H9 (cell line): ENCODE measurements around the gene DAPK1. TPM values are rescaled to one million over a fixed set of nuclear protein-coding genes. Genes with fewer than 3 reads are reported as not detected.

Source experiments
- DNase-seq: peaks from one replicate; pipeline ENCODE4 v3.0.0-alpha.2; 2017
- H2AFZ ChIP-seq: one replicate; pipeline ENCODE4 v1.6.1; 2013; ENCODE audit warnings: mild to moderate bottlenecking, low read length, control low read depth, moderate library complexity
- H2AK5ac ChIP-seq: 2 replicates; pipeline ENCODE4 v1.6.1; 2013; ENCODE audit warnings: low read length, control low read depth, mixed read lengths; ENCODE audit not compliant: insufficient read length
- H2BK120ac ChIP-seq: one replicate; pipeline ENCODE4 v1.6.1; 2013; ENCODE audit warnings: low read depth, mild to moderate bottlenecking, low read length, control low read depth, inconsistent platforms; ENCODE audit not compliant: poor library complexity, severe bottlenecking
- H2BK12ac ChIP-seq: 2 replicates; pipeline ENCODE4 v1.6.1; 2013; ENCODE audit warnings: low read length, control low read depth, mixed read lengths, low read depth; ENCODE audit not compliant: insufficient read length
- H2BK15ac ChIP-seq: 2 replicates; pipeline ENCODE4 v1.6.1; 2013; ENCODE audit warnings: low read depth, low read length, control low read depth
- H2BK20ac ChIP-seq: one replicate; pipeline ENCODE4 v1.6.1; 2013; ENCODE audit warnings: low read depth, mild to moderate bottlenecking, low read length, control low read depth, inconsistent platforms; ENCODE audit not compliant: poor library complexity, severe bottlenecking
- H2BK5ac ChIP-seq: 2 replicates; pipeline ENCODE4 v1.6.1; 2013; ENCODE audit warnings: low read length, control low read depth, mixed read lengths; ENCODE audit not compliant: insufficient read length
- H3K14ac ChIP-seq: 2 replicates; pipeline ENCODE4 v1.6.1; 2013; ENCODE audit warnings: low read length, control low read depth; ENCODE audit not compliant: insufficient read depth
- H3K18ac ChIP-seq: 2 replicates; pipeline ENCODE4 v1.6.1; 2013; ENCODE audit warnings: low read depth, mild to moderate bottlenecking, mixed read lengths, low read length, control low read depth; ENCODE audit not compliant: insufficient read length
- H3K23ac ChIP-seq: 2 replicates; pipeline ENCODE4 v1.6.1; 2013; ENCODE audit warnings: low read length, control low read depth, mixed read lengths, low read depth; ENCODE audit not compliant: insufficient read length
- H3K23me2 ChIP-seq: 2 replicates; pipeline ENCODE4 v1.6.1; 2013; ENCODE audit warnings: low read depth, mild to moderate bottlenecking, mixed read lengths, low read length, control low read depth; ENCODE audit not compliant: insufficient read length, poor library complexity, severe bottlenecking
- H3K27ac ChIP-seq: 2 replicates; pipeline ENCODE4 v1.5.1; 2013; ENCODE audit warnings: low read length, control low read depth, mixed read lengths, low read depth; ENCODE audit not compliant: insufficient read length
- H3K27me3 ChIP-seq: 2 replicates; pipeline ENCODE4 v1.6.1; 2013; ENCODE audit warnings: low read length, control low read depth, inconsistent platforms; ENCODE audit not compliant: insufficient read depth
- H3K4ac ChIP-seq: 2 replicates; pipeline ENCODE4 v1.6.1; 2013; ENCODE audit warnings: low read depth, mild to moderate bottlenecking, control low read depth, inconsistent platforms, low read length, moderate library complexity
- H3K4me1 ChIP-seq: 2 replicates; pipeline ENCODE4 v1.6.1; 2013; ENCODE audit warnings: low read length, control low read depth, inconsistent platforms; ENCODE audit not compliant: insufficient read depth
- H3K4me2 ChIP-seq: 2 replicates; pipeline ENCODE4 v1.6.1; 2013; ENCODE audit warnings: low read length, control low read depth, mixed read lengths; ENCODE audit not compliant: insufficient read length, insufficient read depth
- H3K56ac ChIP-seq: 2 replicates; pipeline ENCODE4 v1.6.1; 2013; ENCODE audit warnings: low read depth, mild to moderate bottlenecking, mixed read lengths, low read length, control low read depth; ENCODE audit not compliant: insufficient read length
- H3K79me1 ChIP-seq: 2 replicates; pipeline ENCODE4 v1.6.1; 2013; ENCODE audit warnings: low read depth, mild to moderate bottlenecking, moderate library complexity, low read length, control low read depth, inconsistent platforms; ENCODE audit not compliant: insufficient read depth, poor library complexity, severe bottlenecking
- H3K79me2 ChIP-seq: 2 replicates; pipeline ENCODE4 v1.6.1; 2013; ENCODE audit warnings: low read length, control low read depth, inconsistent platforms; ENCODE audit not compliant: insufficient read depth
- H3K9ac ChIP-seq: 2 replicates; pipeline ENCODE4 v1.6.1; 2013; ENCODE audit warnings: low read length, control low read depth, mixed read lengths; ENCODE audit not compliant: insufficient read length; ENCODE audit errors: extremely low read depth
- H3K9me3 ChIP-seq: one replicate; pipeline ENCODE4 v1.6.1; 2013; ENCODE audit warnings: low read depth, low read length, inconsistent platforms; ENCODE audit not compliant: control insufficient read depth
- H3T11ph ChIP-seq: one replicate; pipeline ENCODE4 v1.6.1; 2013; ENCODE audit warnings: mild to moderate bottlenecking, low read length, control low read depth, inconsistent platforms
- H4K20me1 ChIP-seq: one replicate; pipeline ENCODE4 v1.6.1; 2013; ENCODE audit not compliant: control insufficient read depth, insufficient read length, insufficient read depth
- H4K5ac ChIP-seq: 2 replicates; pipeline ENCODE4 v1.6.1; 2013; ENCODE audit warnings: low read depth, mild to moderate bottlenecking, mixed read lengths, low read length, control low read depth; ENCODE audit not compliant: insufficient read length
- H4K8ac ChIP-seq: replicated peaks from 2 replicates; pipeline ENCODE4 v1.6.1; 2013; ENCODE audit warnings: low read length, control low read depth, mixed read lengths, low read depth; ENCODE audit not compliant: insufficient read length
- H4K91ac ChIP-seq: 2 replicates; pipeline ENCODE4 v1.6.1; 2013; ENCODE audit warnings: low read depth, mild to moderate bottlenecking, moderate library complexity, mixed read lengths, low read length, control low read depth; ENCODE audit not compliant: insufficient read length
- H3K27ac Mint-ChIP-seq, 3 experiments: 2 replicates in 2 of 3; 3 replicates in 1 of 3; pipeline ENCODE4 v1.8.0; 2020 to 2021; ENCODE audit warnings: mixed read lengths in 3 of 3, mild to moderate bottlenecking in 1 of 3, moderate library complexity in 1 of 3
- H3K27me3 Mint-ChIP-seq: 2 replicates; pipeline ENCODE4 v1.8.0; 2021; ENCODE audit warnings: low read depth, mild to moderate bottlenecking, moderate library complexity, mixed read lengths
- H3K36me3 Mint-ChIP-seq, 3 experiments: 2 replicates in 2 of 3; 3 replicates in 1 of 3; pipeline ENCODE4 v1.8.0; 2020 to 2021; ENCODE audit warnings: low read depth in 3 of 3, mixed read lengths in 3 of 3; ENCODE audit not compliant: insufficient read depth in 1 of 3
- H3K4me1 Mint-ChIP-seq, 2 experiments: 2 replicates each; pipeline ENCODE4 v1.8.0; 2020; ENCODE audit warnings: mixed read lengths in 2 of 2
- H3K4me3 Mint-ChIP-seq, 2 experiments: 2 replicates in 1 of 2; 3 replicates in 1 of 2; pipeline ENCODE4 v1.8.0; 2020 to 2021; ENCODE audit warnings: mild to moderate bottlenecking in 2 of 2, mixed read lengths in 2 of 2, moderate library complexity in 1 of 2
- H3K9me3 Mint-ChIP-seq, 2 experiments: 2 replicates in 1 of 2; 3 replicates in 1 of 2; pipeline ENCODE4 v1.8.0; 2020; ENCODE audit warnings: mild to moderate bottlenecking in 2 of 2, mixed read lengths in 2 of 2, moderate library complexity in 1 of 2
- WGBS: extraction: QIAGEN DNeasy Blood & Tissue Kit; methylation state at CpG from one replicate; pipeline ENCODE4 v1.1.7; 2013; ENCODE audit warnings: missing lambda C conversion rate, low lambda C conversion rate, mixed read lengths; ENCODE audit not compliant: insufficient read length; ENCODE audit errors: extremely low coverage; 5-methylcytosine and 5-hydroxymethylcytosine counted together
- total RNA-seq: library from RNA; stranded (reverse); gene quantifications from 2 replicates; pipeline ENCODE4 v1.2.1, GENCODE V29; 2021
- TF ChIP-seq, protein P1 (sequence below): fragments of 200-600 bp; sonication (generic); conservative IDR thresholded peaks from 3 replicates; pipeline ENCODE4 v1.8.0; 2021; ENCODE audit warnings: antibody characterized with exemption, mild to moderate bottlenecking

The DAPK1 gene
- total RNA-seq, 1 experiment from 2014 or later = 79.4 TPM

DNA sequence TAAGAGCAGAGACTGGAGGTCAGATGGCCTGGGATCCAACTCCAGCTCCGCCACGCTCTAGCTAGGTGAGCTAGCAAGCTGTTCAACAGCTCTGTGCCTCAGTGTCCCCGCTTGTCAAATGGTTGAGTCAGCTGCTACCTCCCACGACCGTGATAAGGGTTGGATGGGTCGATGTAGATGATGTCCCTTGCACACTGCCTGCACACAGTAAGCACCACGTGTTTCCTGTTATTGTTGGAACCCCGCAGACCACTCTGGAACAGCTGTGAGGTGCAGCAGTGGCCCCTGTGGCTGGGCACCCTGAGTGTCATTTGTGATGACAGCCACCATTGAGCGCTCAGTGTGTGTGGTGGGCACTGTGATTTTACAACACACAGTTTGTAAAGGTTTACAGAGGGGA, 174.3 kb downstream of the DAPK1 start:
- no peak overlapping the region for H2AK5ac ChIP-seq
- TF ChIP-seq, protein P1, sequence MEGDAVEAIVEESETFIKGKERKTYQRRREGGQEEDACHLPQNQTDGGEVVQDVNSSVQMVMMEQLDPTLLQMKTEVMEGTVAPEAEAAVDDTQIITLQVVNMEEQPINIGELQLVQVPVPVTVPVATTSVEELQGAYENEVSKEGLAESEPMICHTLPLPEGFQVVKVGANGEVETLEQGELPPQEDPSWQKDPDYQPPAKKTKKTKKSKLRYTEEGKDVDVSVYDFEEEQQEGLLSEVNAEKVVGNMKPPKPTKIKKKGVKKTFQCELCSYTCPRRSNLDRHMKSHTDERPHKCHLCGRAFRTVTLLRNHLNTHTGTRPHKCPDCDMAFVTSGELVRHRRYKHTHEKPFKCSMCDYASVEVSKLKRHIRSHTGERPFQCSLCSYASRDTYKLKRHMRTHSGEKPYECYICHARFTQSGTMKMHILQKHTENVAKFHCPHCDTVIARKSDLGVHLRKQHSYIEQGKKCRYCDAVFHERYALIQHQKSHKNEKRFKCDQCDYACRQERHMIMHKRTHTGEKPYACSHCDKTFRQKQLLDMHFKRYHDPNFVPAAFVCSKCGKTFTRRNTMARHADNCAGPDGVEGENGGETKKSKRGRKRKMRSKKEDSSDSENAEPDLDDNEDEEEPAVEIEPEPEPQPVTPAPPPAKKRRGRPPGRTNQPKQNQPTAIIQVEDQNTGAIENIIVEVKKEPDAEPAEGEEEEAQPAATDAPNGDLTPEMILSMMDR = no peak
- no peak overlapping the region for H3K4ac ChIP-seq
- H2BK5ac ChIP-seq = no peak overlapping the region
- H3K23me2 ChIP-seq = no peaks in the 10 kb centered on the region
- H3K27me3 Mint-ChIP-seq = no peaks in the 10 kb centered on the region; the same call in 1 of the 2 replicates
- no peak overlapping the region for H4K8ac ChIP-seq
- no peaks in the 10 kb centered on the region for H3K9me3 ChIP-seq
- H4K5ac ChIP-seq = no peak overlapping the region
- no peak overlapping the region for H4K91ac ChIP-seq
- no peaks in the 10 kb centered on the region for H3K27me3 ChIP-seq
- DNase-seq = no peak
- no peak overlapping the region for H2BK20ac ChIP-seq
- no peak overlapping the region for H2BK15ac ChIP-seq
- no peaks in the 10 kb centered on the region for H3K79me1 ChIP-seq
- peaks cover 3% of the 10 kb centered on the region for H4K20me1 ChIP-seq
- H3K4me1 Mint-ChIP-seq = 0 out of 4 replicates have a peak, but pooled peaks cover 0 to 2% of the 10 kb centered on the region in 2 experiments
- H3K27ac ChIP-seq = no peak overlapping the region
- no peak overlapping the region for H3K56ac ChIP-seq
- no peak overlapping the region for H3K23ac ChIP-seq
- H3K4me2 ChIP-seq = no peak overlapping the region
- H3K36me3 Mint-ChIP-seq = peaks cover 32 to 49% (median 36%) of the 10 kb centered on the region in 3 experiments
- no peak overlapping the region for H3K9ac ChIP-seq
- H2AFZ ChIP-seq = no peak overlapping the region
- no peak overlapping the region for H3K14ac ChIP-seq
- H3K27ac Mint-ChIP-seq = peak overlapping the region in 1 of 3 experiments; percentile 75; a peak in 2 of 7 replicates
- no peak overlapping the region for H3T11ph ChIP-seq
- H2BK120ac ChIP-seq = no peak overlapping the region
- H3K9me3 Mint-ChIP-seq = peaks cover 4 to 8% of the 10 kb centered on the region in 2 experiments
- no peaks in the 10 kb centered on the region for H3K79me2 ChIP-seq
- no peaks in the 10 kb centered on the region for H3K4me1 ChIP-seq
- WGBS = no CpG with 5 or more reads among the region's 9 CpGs
- no peak overlapping the region for H2BK12ac ChIP-seq
- H3K18ac ChIP-seq = no peak overlapping the region
- no peak overlapping the region; a peak in 1 of 5 replicates for H3K4me3 Mint-ChIP-seq
